ENCODE measurements around the gene KANK4.
"Not testable (repeated sequence)": the region's sequence is repeated elsewhere in the genome, so short reads cannot be mapped to it uniquely, and the experiment has no call there.

Gene KANK4

GRCh38 chr1:62233926-62234450 is 85.2 kb downstream of the KANK4 start:
- DNase-seq: no peak

- DNase-seq: no peak
Measured at GRCh38 chr1:62232871-62233278, 86.4 kb downstream of the KANK4 start.

GRCh38 chr1:62230718-62231117 is 88.5 kb downstream of the KANK4 start:
- DNase-seq: no peak

- DNase-seq: no peak
Measured at GRCh38 chr1:62229932-62230331, 89.3 kb downstream of the KANK4 start.

GRCh38 chr1:62229468-62229867 is 89.8 kb downstream of the KANK4 start:
- DNase-seq: no peak

- no peak for DNase-seq
Measured at GRCh38 chr1:62228883-62229187, 90.4 kb downstream of the KANK4 start.

GRCh38 chr1:62228136-62228882 is 90.9 kb downstream of the KANK4 start:
- no peak for DNase-seq

GRCh38 chr1:62227496-62227895 is 91.7 kb downstream of the KANK4 start:
- no peak for DNase-seq

GRCh38 chr1:62224182-62224581 is 95.1 kb downstream of the KANK4 start:
- DNase-seq: no peak

- no peak for DNase-seq
Measured at GRCh38 chr1:62222321-62222720, 96.9 kb downstream of the KANK4 start.

- no peak for DNase-seq
Measured at GRCh38 chr1:62221171-62221570, 98.1 kb downstream of the KANK4 start.

- DNase-seq: not testable (repeated sequence)
Measured at GRCh38 chr1:62220456-62220855, 98.8 kb downstream of the KANK4 start.

- no peak for DNase-seq
Measured at GRCh38 chr1:62218604-62219003, 100.6 kb downstream of the KANK4 start.

GRCh38 chr1:62213075-62213914 is 105.9 kb downstream of the KANK4 start:
- DNase-seq: no peak

GRCh38 chr1:62212411-62212810 is 106.8 kb downstream of the KANK4 start:
- no peak for DNase-seq

- no peak for DNase-seq
Measured at GRCh38 chr1:62210960-62211359, 108.3 kb downstream of the KANK4 start.

- DNase-seq: no peak
Measured at GRCh38 chr1:62209931-62210595, 109.2 kb downstream of the KANK4 start.

GRCh38 chr1:62208970-62209369 is 110.3 kb downstream of the KANK4 start:
- no peak for DNase-seq

GRCh38 chr1:62208087-62208486 is 111.1 kb downstream of the KANK4 start:
- DNase-seq: no peak

GRCh38 chr1:62207187-62207586 is 112.0 kb downstream of the KANK4 start:
- no peak for DNase-seq

GRCh38 chr1:62198781-62199125 is 120.5 kb downstream of the KANK4 start:
- no peak for DNase-seq

- no peak for DNase-seq
Measured at GRCh38 chr1:62198069-62198780, 121.0 kb downstream of the KANK4 start.

GRCh38 chr1:62196086-62196690 is 123.0 kb downstream of the KANK4 start:
- DNase-seq: no peak
